HEK293 (cell line): ENCODE measurements around the gene CECR2.
A peak's percentile ranks its signal among the peaks of the same experiment; 100 is the strongest.

Experiments used
- BCL11A ChIP-seq: fragments of 450-650 bp; formaldehyde crosslinking; IDR thresholded peaks from 2 replicates; pipeline ENCODE4 v1.5.1; 2016; ENCODE audit warnings: low read depth, missing biosample characterization, missing genetic modification characterization
- FEZF1 ChIP-seq: fragments of 450-650 bp; formaldehyde crosslinking; IDR thresholded peaks from 2 replicates; pipeline ENCODE4 v1.5.1; 2016; ENCODE audit warnings: missing biosample characterization, missing genetic modification characterization
- IKZF3 ChIP-seq: fragments of 450-650 bp; IDR thresholded peaks from 2 replicates; pipeline ENCODE4 v1.5.0; 2018; ENCODE audit warnings: missing biosample characterization, mild to moderate bottlenecking, missing genetic modification characterization, moderate library complexity
- KLF1 ChIP-seq: fragments of 450-650 bp; formaldehyde crosslinking; IDR thresholded peaks from 2 replicates; pipeline ENCODE4 v1.5.1; 2016; ENCODE audit warnings: missing biosample characterization, missing genetic modification characterization
- KLF16 ChIP-seq: fragments of 450-650 bp; formaldehyde crosslinking; IDR thresholded peaks from 2 replicates; pipeline ENCODE4 v1.5.1; 2017; ENCODE audit warnings: missing biosample characterization, missing genetic modification characterization
- KLF17 ChIP-seq: fragments of 450-650 bp; formaldehyde crosslinking; IDR thresholded peaks from 2 replicates; pipeline ENCODE4 v1.5.1; 2016; ENCODE audit warnings: missing biosample characterization, missing genetic modification characterization
- OSR2 ChIP-seq: fragments of 450-650 bp; formaldehyde crosslinking; IDR thresholded peaks from 2 replicates; pipeline ENCODE4 v1.5.1; 2016; ENCODE audit warnings: missing biosample characterization, missing genetic modification characterization
- PRDM2 ChIP-seq: fragments of 450-650 bp; formaldehyde crosslinking; IDR thresholded peaks from 2 replicates; pipeline ENCODE4 v1.5.1; 2016; ENCODE audit warnings: missing biosample characterization, missing genetic modification characterization, borderline replicate concordance
- PRDM6 ChIP-seq: fragments of 450-650 bp; formaldehyde crosslinking; IDR thresholded peaks from 2 replicates; pipeline ENCODE4 v1.5.1; 2017; ENCODE audit warnings: missing biosample characterization, missing genetic modification characterization
- SP3 ChIP-seq: fragments of 450-650 bp; formaldehyde crosslinking; IDR thresholded peaks from 2 replicates; pipeline ENCODE4 v1.5.1; 2016; ENCODE audit warnings: missing biosample characterization, missing genetic modification characterization
- ZBTB17 ChIP-seq: fragments of 450-650 bp; formaldehyde crosslinking; IDR thresholded peaks from 2 replicates; pipeline ENCODE4 v1.5.1; 2016; ENCODE audit warnings: missing biosample characterization, missing genetic modification characterization
- ZBTB49 ChIP-seq: fragments of 450-650 bp; formaldehyde crosslinking; IDR thresholded peaks from 2 replicates; pipeline ENCODE4 v1.5.1; 2016; ENCODE audit warnings: missing biosample characterization, missing genetic modification characterization, low read depth
- ZBTB7A ChIP-seq: fragments of 450-650 bp; formaldehyde crosslinking; IDR thresholded peaks from 2 replicates; pipeline ENCODE4 v1.5.1; 2016; ENCODE audit warnings: low read depth, missing biosample characterization, missing genetic modification characterization
- ZBTB8A ChIP-seq: fragments of 450-650 bp; formaldehyde crosslinking; IDR thresholded peaks from 2 replicates; pipeline ENCODE4 v1.5.1; 2016; ENCODE audit warnings: missing biosample characterization, missing genetic modification characterization
- ZNF121 ChIP-seq: fragments of 450-650 bp; formaldehyde crosslinking; IDR thresholded peaks from 2 replicates; pipeline ENCODE4 v1.5.1; 2016; ENCODE audit warnings: missing biosample characterization, missing genetic modification characterization
- ZNF184 ChIP-seq: fragments of 450-650 bp; IDR thresholded peaks from 2 replicates; pipeline ENCODE4 v1.5.1; 2018; ENCODE audit warnings: missing biosample characterization, mild to moderate bottlenecking, missing genetic modification characterization
- ZNF341 ChIP-seq: fragments of 450-650 bp; formaldehyde crosslinking; IDR thresholded peaks from 2 replicates; pipeline ENCODE4; 2016; ENCODE audit warnings: low read depth, missing biosample characterization, missing genetic modification characterization
- ZNF548 ChIP-seq: fragments of 450-650 bp; formaldehyde crosslinking; IDR thresholded peaks from 2 replicates; pipeline ENCODE4 v1.5.1; 2016; ENCODE audit warnings: missing biosample characterization, missing genetic modification characterization
- ZNF610 ChIP-seq: fragments of 450-650 bp; formaldehyde crosslinking; IDR thresholded peaks from 2 replicates; pipeline ENCODE4 v1.5.1; 2016; ENCODE audit warnings: missing biosample characterization, missing genetic modification characterization, borderline replicate concordance
- ZNF626 ChIP-seq: fragments of 450-650 bp; sonication (Bioruptor Pico); formaldehyde crosslinking; IDR thresholded peaks from 2 replicates; pipeline ENCODE4 v1.5.1; 2018; ENCODE audit warnings: missing biosample characterization, missing genetic modification characterization, inconsistent platforms
- ZNF639 ChIP-seq: fragments of 450-650 bp; formaldehyde crosslinking; IDR thresholded peaks from 2 replicates; pipeline ENCODE4 v1.5.1; 2016; ENCODE audit warnings: missing biosample characterization, missing genetic modification characterization
- ZNF664 ChIP-seq: fragments of 450-650 bp; formaldehyde crosslinking; IDR thresholded peaks from 2 replicates; pipeline ENCODE4 v1.5.1; 2016; ENCODE audit warnings: missing biosample characterization, missing genetic modification characterization
- ZNF704 ChIP-seq: fragments of 450-650 bp; formaldehyde crosslinking; IDR thresholded peaks from 2 replicates; pipeline ENCODE4 v1.5.1; 2016; ENCODE audit warnings: missing biosample characterization, missing genetic modification characterization
- ZNF768 ChIP-seq: fragments of 450-650 bp; formaldehyde crosslinking; IDR thresholded peaks from 2 replicates; pipeline ENCODE4 v1.5.1; 2018; ENCODE audit warnings: missing biosample characterization, mild to moderate bottlenecking, missing genetic modification characterization
- ZNF792 ChIP-seq: fragments of 450-650 bp; formaldehyde crosslinking; IDR thresholded peaks from 2 replicates; pipeline ENCODE4 v1.5.1; 2016; ENCODE audit warnings: missing biosample characterization, missing genetic modification characterization

Gene CECR2

GRCh38 chr22:17368554-17369438 lies 464 bp upstream of the CECR2 start (continued):
- no peak for TF ChIP-seq ZNF704
- TF ChIP-seq KLF1 = peak; percentile 71
- no peak for TF ChIP-seq ZNF664 (tag by site-specific recombination)
- TF ChIP-seq IKZF3 (tag by site-specific recombination) = peak; percentile 80
- peak; percentile 97 for TF ChIP-seq ZNF341 (tag by site-specific recombination)
- peak; percentile 72 for TF ChIP-seq KLF17
- TF ChIP-seq BCL11A (tag by site-specific recombination) = 0 out of 2 replicates have a peak, but pooled peaks have one; percentile 43
- TF ChIP-seq KLF16 (tag by site-specific recombination) = peak; percentile 63
- TF ChIP-seq PRDM6 (tag by site-specific recombination) = no peak
- no peak for TF ChIP-seq FEZF1 (tag by site-specific recombination)
- TF ChIP-seq ZBTB17 (tag by site-specific recombination) = peak; percentile 91
- no peak for TF ChIP-seq PRDM2
- no peak for TF ChIP-seq ZNF792 (tag by site-specific recombination)
- no peak for TF ChIP-seq ZNF626 (tag by site-specific recombination)
- TF ChIP-seq ZBTB8A = peak; percentile 80
- no peak for TF ChIP-seq ZNF768 (tag by site-specific recombination)
- peak; percentile 85 for TF ChIP-seq ZNF610 (tag by site-specific recombination)
- no peak for TF ChIP-seq ZNF548
- TF ChIP-seq ZNF184 (tag by site-specific recombination) = no peak
- peak; percentile 78 for TF ChIP-seq SP3 (tag by site-specific recombination)
- no peak for TF ChIP-seq ZBTB49 (tag by site-specific recombination)
- TF ChIP-seq ZNF639 (tag by site-specific recombination) = 0 out of 2 replicates have a peak, but pooled peaks have one; percentile 13
- no peak for TF ChIP-seq ZNF121 (tag by site-specific recombination)
- TF ChIP-seq OSR2 (tag by site-specific recombination) = no peak; the same call in 1 of the 2 replicates
- TF ChIP-seq ZBTB7A (tag by site-specific recombination) = peak; percentile 97
